Astrocyte of the spinal cord (primary cell): Measurements from ENCODE around the gene PTPN6.

Source experiments
- DNase-seq: peaks from one replicate; pipeline ENCODE4 v3.0.0; 2011; ENCODE audit warnings: low read depth, low spot score
- H3K4me3 ChIP-seq: 2 replicates; pipeline ENCODE4 v1.5.1; 2011; ENCODE audit warnings: low read depth, mild to moderate bottlenecking, low read length, moderate library complexity
- CTCF ChIP-seq: IDR thresholded peaks from 2 replicates; pipeline ENCODE4 v1.5.1; 2012; ENCODE audit warnings: low read depth, mild to moderate bottlenecking, low read length, inconsistent platforms
- in situ Hi-C: cut with HindIII; loops from 2 replicates; pipeline ENCODE4 v1.10.0; 2017; ENCODE audit warnings: low sequenced_read_pairs

Gene PTPN6

GRCh38 chr12:6960593-6961277 is 9.6 kb downstream of the PTPN6 start:
- in situ Hi-C loops = no loop called here
- no peak overlapping the region for H3K4me3 ChIP-seq
- DNase-seq = peak; percentile 28
- peak; percentile 43 for TF ChIP-seq CTCF

GRCh38 chr12:6961278-6961694 is 10.1 kb downstream of the PTPN6 start:
- TF ChIP-seq CTCF = no peak
- H3K4me3 ChIP-seq = no peak overlapping the region
- DNase-seq = no peak
- in situ Hi-C loops = no loop called here

- no peak overlapping the region for H3K4me3 ChIP-seq
- DNase-seq = peak; percentile 79
- peak; percentile 72 for TF ChIP-seq CTCF
- in situ Hi-C loops = no loop called here
These were observed 10.6 kb downstream of the PTPN6 start for GRCh38 chr12:6961695-6962284.

GRCh38 chr12:6962285-6963015 is 11.3 kb downstream of the PTPN6 start:
- DNase-seq = no peak
- no peak overlapping the region for H3K4me3 ChIP-seq
- in situ Hi-C loops = no loop called here
- TF ChIP-seq CTCF = no peak

GRCh38 chr12:6963016-6963731 is 12.0 kb downstream of the PTPN6 start:
- no peak for DNase-seq
- in situ Hi-C loops = no loop called here
- TF ChIP-seq CTCF = no peak
- H3K4me3 ChIP-seq = no peak overlapping the region

GRCh38 chr12:6963791-6964413 is 12.7 kb downstream of the PTPN6 start:
- TF ChIP-seq CTCF = no peak
- H3K4me3 ChIP-seq = no peak overlapping the region
- in situ Hi-C loops = no loop called here
- no peak for DNase-seq
